ENCODE results near the gene FANCI. TPM values are rescaled to one million over a fixed set of nuclear protein-coding genes. Genes with fewer than 3 reads are reported as not detected.

The FANCI gene
- total and polyA plus RNA-seq, 5 experiments from 2014 or later: 3.1 to 9.4 (median 4.9) TPM

GRCh38 chr15:89360294-89360971 is 116.7 kb downstream of the FANCI start:
- Mint-ChIP-seq H3K4me3 (peak overlapping the region in 5 of 10 donors; percentile 15 to 42 (median 40)), H3K27ac (no peak overlapping the region), H3K36me3 (peaks cover 0 to 9% (median 0%) of the 10 kb centered on the region in 3 donors), H3K27me3 (peaks cover 45 to 92% (median 71%) of the 10 kb centered on the region in 5 donors), H3K4me1 (peaks cover 12 to 30% (median 19%) of the 10 kb centered on the region in 4 donors), H3K9me3 (peaks cover 0 to 4% (median 0%) of the 10 kb centered on the region in 9 donors)
- POLR2A ChIA-PET: interaction anchor here (2.1 kb wide), 1 partner anchor 17 kb away, joined by 8 read pairs; no protein-coding TSS in a partner anchor
- DNase-seq (no peak), ATAC-seq (no peak)

GRCh38 chr15:89361451-89362202 is 117.8 kb downstream of the FANCI start:
- peaks cover 0 to 9% (median 0%) of the 10 kb centered on the region in 3 donors for H3K36me3 Mint-ChIP-seq
- POLR2A ChIA-PET: interaction anchor here (0.5 kb wide), 1 partner anchor 17 kb away, joined by 3 read pairs; no protein-coding TSS in a partner anchor
- H3K27me3 Mint-ChIP-seq: peaks cover 43 to 92% (median 72%) of the 10 kb centered on the region in 5 donors
- DNase-seq (peak; percentile 23 to 77 (median 58)), ATAC-seq (peak; percentile 45 to 57)
- peaks cover 0 to 5% (median 0%) of the 10 kb centered on the region in 9 donors for H3K9me3 Mint-ChIP-seq
- peak overlapping the region in 8 of 10 donors; percentile 1 to 59 (median 39) for H3K4me3 Mint-ChIP-seq
- H3K27ac Mint-ChIP-seq: peak overlapping the region in 2 of 10 donors; percentile 18 to 48
- H3K4me1 Mint-ChIP-seq: peaks cover 13 to 33% (median 21%) of the 10 kb centered on the region in 4 donors

- peak in 1 of 10 donors; percentile 55 for DNase-seq
- POLR2A ChIA-PET: no interaction called here
These were observed 118.7 kb downstream of the FANCI start for GRCh38 chr15:89362203-89363101.

GRCh38 chr15:89363133-89363532 is 119.4 kb downstream of the FANCI start:
- Mint-ChIP-seq H3K4me3 (peak overlapping the region in 4 of 10 donors; percentile 27 to 63 (median 50)), H3K36me3 (peaks cover 0 to 9% (median 0%) of the 10 kb centered on the region in 3 donors), H3K27ac (no peak overlapping the region), H3K9me3 (peaks cover 0 to 6% (median 0%) of the 10 kb centered on the region in 9 donors), H3K4me1 (peaks cover 17 to 42% (median 27%) of the 10 kb centered on the region in 4 donors), H3K27me3 (peaks cover 41 to 87% (median 69%) of the 10 kb centered on the region in 5 donors)
- POLR2A ChIA-PET: no interaction called here
- no peak for ATAC-seq
- peak in 1 of 10 donors; percentile 46 for DNase-seq

More at GRCh38 chr15:89362203-89363101, 118.7 kb downstream of the FANCI start:
- Mint-ChIP-seq H3K4me3 (peak overlapping the region in 2 of 10 donors; percentile 15 to 42), H3K27me3 (peaks cover 42 to 92% (median 72%) of the 10 kb centered on the region in 5 donors), H3K27ac (no peak overlapping the region), H3K9me3 (peaks cover 0 to 6% (median 0%) of the 10 kb centered on the region in 9 donors), H3K36me3 (peaks cover 0 to 9% (median 0%) of the 10 kb centered on the region in 3 donors), H3K4me1 (peaks cover 17 to 41% (median 28%) of the 10 kb centered on the region in 4 donors)
- ATAC-seq: no peak

- Mint-ChIP-seq H3K9me3 (peaks cover 0 to 6% (median 0%) of the 10 kb centered on the region in 9 donors), H3K27me3 (peaks cover 41 to 85% (median 64%) of the 10 kb centered on the region in 5 donors), H3K27ac (no peak overlapping the region), H3K4me1 (peaks cover 14 to 37% (median 23%) of the 10 kb centered on the region in 4 donors), H3K4me3 (no peak overlapping the region), H3K36me3 (peaks cover 0 to 9% (median 0%) of the 10 kb centered on the region in 3 donors)
- ATAC-seq: no peak
- POLR2A ChIA-PET: no interaction called here
- DNase-seq: no peak
These were observed 120.0 kb downstream of the FANCI start for GRCh38 chr15:89363770-89364169.

GRCh38 chr15:89364341-89364740 is 120.6 kb downstream of the FANCI start:
- DNase-seq (no peak), ATAC-seq (no peak)
- Mint-ChIP-seq H3K27me3 (peaks cover 44 to 89% (median 69%) of the 10 kb centered on the region in 5 donors), H3K27ac (no peak overlapping the region), H3K4me3 (peak overlapping the region in 1 of 10 donors; percentile 1), H3K36me3 (peaks cover 0 to 9% (median 0%) of the 10 kb centered on the region in 3 donors), H3K4me1 (peaks cover 14 to 36% (median 25%) of the 10 kb centered on the region in 4 donors), H3K9me3 (peaks cover 0 to 6% (median 0%) of the 10 kb centered on the region in 9 donors)
- POLR2A ChIA-PET: no interaction called here

GRCh38 chr15:89364741-89365450 is 121.1 kb downstream of the FANCI start:
- no peak for ATAC-seq
- POLR2A ChIA-PET: no interaction called here
- peak in 1 of 10 donors; percentile 57 for DNase-seq
- H3K27ac Mint-ChIP-seq: no peak overlapping the region
- H3K4me3 Mint-ChIP-seq: peak overlapping the region in 1 of 10 donors; percentile 1
- H3K36me3 Mint-ChIP-seq: peaks cover 0 to 8% (median 0%) of the 10 kb centered on the region in 3 donors
- H3K27me3 Mint-ChIP-seq: peaks cover 47 to 89% (median 68%) of the 10 kb centered on the region in 5 donors
- H3K9me3 Mint-ChIP-seq: peaks cover 0 to 6% (median 0%) of the 10 kb centered on the region in 9 donors
- H3K4me1 Mint-ChIP-seq: peaks cover 12 to 36% (median 24%) of the 10 kb centered on the region in 4 donors

GRCh38 chr15:89365462-89366065 is 121.8 kb downstream of the FANCI start:
- H3K9me3 Mint-ChIP-seq: peaks cover 0 to 6% (median 0%) of the 10 kb centered on the region in 9 donors
- POLR2A ChIA-PET: no interaction called here
- H3K4me3 Mint-ChIP-seq: no peak overlapping the region
- H3K4me1 Mint-ChIP-seq: peaks cover 12 to 38% (median 20%) of the 10 kb centered on the region in 4 donors
- DNase-seq (no peak), ATAC-seq (no peak)
- peaks cover 46 to 90% (median 66%) of the 10 kb centered on the region in 5 donors for H3K27me3 Mint-ChIP-seq
- H3K27ac Mint-ChIP-seq: no peak overlapping the region
- H3K36me3 Mint-ChIP-seq: peaks cover 0 to 6% (median 0%) of the 10 kb centered on the region in 3 donors
